CD14-positive monocyte (primary cell): ENCODE measurements around the gene TMEM258. TPM values are rescaled to one million over a fixed set of nuclear protein-coding genes. Genes with fewer than 3 reads are reported as not detected.
A peak's percentile ranks its signal among the peaks of the same experiment; 100 is the strongest.

Experiments used
- DNase-seq, 3 donors: peaks; one replicate each; pipeline ENCODE4 v3.0.0-alpha.2; 2011 to 2022
- H2AFZ ChIP-seq: 2 replicates; pipeline ENCODE4 v1.6.0; 2012; ENCODE audit warnings: mild to moderate bottlenecking, low read depth, low read length, inconsistent platforms; ENCODE audit not compliant: insufficient read depth, poor library complexity, severe bottlenecking
- H3K27ac ChIP-seq, 2 donors: 1 replicate in 1 of 2; 2 replicates in 1 of 2; pipeline ENCODE4 v1.5.1; 2012 to 2013; ENCODE audit warnings: low read length in 2 of 2, control low read depth in 1 of 2, inconsistent platforms in 1 of 2, low read depth in 1 of 2, mild to moderate bottlenecking in 1 of 2
- H3K27me3 ChIP-seq, 2 donors: one replicate each; pipeline versions ENCODE4 v1.6.0 to v1.6.1; 2011 to 2013; ENCODE audit warnings: low read length in 2 of 2; ENCODE audit not compliant: control insufficient read depth in 2 of 2, insufficient read depth in 2 of 2
- H3K36me3 ChIP-seq, 2 donors: replicated peaks in 1 of 2; 1 replicate in 1 of 2; 2 replicates in 1 of 2; pipeline versions ENCODE4 v1.5.1 to v1.6.1; 2012 to 2013; ENCODE audit warnings: low read length in 2 of 2, control low read depth in 1 of 2, inconsistent platforms in 1 of 2, mild to moderate bottlenecking in 1 of 2; ENCODE audit not compliant: insufficient read depth in 2 of 2, control insufficient read depth in 1 of 2
- H3K4me1 ChIP-seq, 2 donors: 1 replicate in 1 of 2; 2 replicates in 1 of 2; pipeline versions ENCODE4 v1.5.1 to v1.6.1; 2012 to 2013; ENCODE audit warnings: low read length in 2 of 2, control low read depth in 1 of 2, inconsistent platforms in 1 of 2, mild to moderate bottlenecking in 1 of 2, moderate library complexity in 1 of 2; ENCODE audit not compliant: insufficient read depth in 2 of 2, control insufficient read depth in 1 of 2
- H3K4me2 ChIP-seq: replicated peaks from 2 replicates; pipeline ENCODE3; 2012; ENCODE audit warnings: low read length, moderate library complexity, mild to moderate bottlenecking; ENCODE audit not compliant: poor library complexity, severe bottlenecking; ENCODE audit errors: extremely low read depth
- H3K4me3 ChIP-seq, 3 experiments: fragments of 200-600 bp in 1 of 3; sonication (generic) in 1 of 3; replicated peaks in 1 of 3; 1 replicate in 2 of 3; 2 replicates in 1 of 3; pipeline ENCODE4 v1.5.1; 2011 to 2013; ENCODE audit warnings: low read length in 3 of 3, mild to moderate bottlenecking in 3 of 3, control low read depth in 2 of 3, low read depth in 2 of 3, inconsistent platforms in 1 of 3, moderate library complexity in 1 of 3
- H3K79me2 ChIP-seq: 2 replicates; pipeline ENCODE4 v1.6.0; 2012; ENCODE audit warnings: mild to moderate bottlenecking, control low read depth, inconsistent platforms, low read length, moderate library complexity; ENCODE audit not compliant: insufficient read depth
- H3K9ac ChIP-seq: 2 replicates; pipeline ENCODE4 v1.6.0; 2017; ENCODE audit warnings: low read length, mild to moderate bottlenecking; ENCODE audit not compliant: insufficient read depth, poor library complexity, severe bottlenecking
- H3K9me3 ChIP-seq, 2 donors: replicated peaks in 1 of 2; 1 replicate in 1 of 2; 2 replicates in 1 of 2; pipeline versions ENCODE4 v1.5.1 to v1.6.1; 2012 to 2013; ENCODE audit warnings: low read length in 2 of 2, control low read depth in 1 of 2; ENCODE audit not compliant: control insufficient read depth in 1 of 2, insufficient read depth in 1 of 2
- H4K20me1 ChIP-seq: 2 replicates; pipeline ENCODE4 v1.6.0; 2012; ENCODE audit warnings: mild to moderate bottlenecking, low read length, control low read depth, moderate library complexity; ENCODE audit not compliant: insufficient read depth
- H3K27ac Mint-ChIP-seq, 7 donors: one replicate each; pipeline ENCODE4 v1.8.0; 2020; ENCODE audit warnings: mild to moderate bottlenecking in 7 of 7, mixed read lengths in 7 of 7, moderate library complexity in 6 of 7, inconsistent platforms in 2 of 7
- H3K27me3 Mint-ChIP-seq, 3 donors: one replicate each; pipeline ENCODE4 v1.8.0; 2021 to 2022; ENCODE audit warnings: low read depth in 3 of 3, mild to moderate bottlenecking in 3 of 3, mixed read lengths in 3 of 3, moderate library complexity in 3 of 3, inconsistent platforms in 1 of 3
- H3K36me3 Mint-ChIP-seq, 2 donors: one replicate each; pipeline ENCODE4 v1.8.0; 2020; ENCODE audit warnings: mixed read lengths in 2 of 2, inconsistent platforms in 1 of 2, mild to moderate bottlenecking in 1 of 2
- H3K4me1 Mint-ChIP-seq: one replicate; pipeline ENCODE4 v1.8.0; 2020; ENCODE audit warnings: mild to moderate bottlenecking, mixed read lengths
- H3K4me3 Mint-ChIP-seq, 2 donors: one replicate each; pipeline ENCODE4 v1.8.0; 2020; ENCODE audit warnings: mild to moderate bottlenecking in 2 of 2, mixed read lengths in 2 of 2, moderate library complexity in 1 of 2
- H3K9me3 Mint-ChIP-seq, 7 donors: one replicate each; pipeline ENCODE4 v1.8.0; 2020 to 2022; ENCODE audit warnings: mixed read lengths in 7 of 7, mild to moderate bottlenecking in 6 of 7, moderate library complexity in 6 of 7, inconsistent platforms in 2 of 7
- CTCF ChIP-seq: fragments of 200-600 bp; IDR thresholded peaks from one replicate; pipeline ENCODE4 v1.8.0; 2022; ENCODE audit warnings: antibody characterized with exemption, mild to moderate bottlenecking
- WGBS: methylation state at CpG from one replicate; pipeline ENCODE4 v1.1.5; 2013; ENCODE audit warnings: missing lambda C conversion rate; ENCODE audit not compliant: insufficient coverage; 5-methylcytosine and 5-hydroxymethylcytosine counted together
- intact Hi-C, 2 donors: fragments of 100-400 bp; cut with micrococcal nuclease; formaldehyde crosslinking; loops; one replicate each; pipeline versions ENCODE4 v1.15.0 to v1.15.1; 2023
- polyA plus RNA-seq, 3 donors: library from polyadenylated mRNA; depleted of rRNA in 1 of 3; unstranded in 2 of 3; stranded (reverse) in 1 of 3; fragments of 300-500 nt in 2 of 3; fragments of >200 nt in 1 of 3; fragmentation: Illumina TruSeq in 2 of 3; gene quantifications; 1 replicate in 2 of 3; 2 replicates in 1 of 3; pipeline ENCODE4 v1.2.3, GENCODE V29; 2012 to 2021

The TMEM258 gene
- polyA plus RNA-seq, 3 donors: 199 to 224 (median 220) TPM

GRCh38 chr11:61778357-61778886 is 14.0 kb downstream of the TMEM258 start:
- intact Hi-C loops: no loop called here
- H4K20me1 ChIP-seq: no peaks in the 10 kb centered on the region
- Mint-ChIP-seq H3K27ac (no peak overlapping the region), H3K4me3 (peak overlapping the region in 1 of 2 donors; percentile 85), H3K36me3 (peaks cover 3 to 7% of the 10 kb centered on the region in 2 donors), H3K9me3 (peaks cover 0 to 3% (median 0%) of the 10 kb centered on the region in 7 donors), H3K4me1 (peaks cover 13% of the 10 kb centered on the region), H3K27me3 (peaks cover 14 to 29% (median 20%) of the 10 kb centered on the region in 3 donors)
- H3K4me1 ChIP-seq: peaks cover 10 to 15% of the 10 kb centered on the region in 2 donors
- no peak overlapping the region for H3K27ac ChIP-seq
- no peak overlapping the region for H3K9ac ChIP-seq
- H3K79me2 ChIP-seq: no peaks in the 10 kb centered on the region
- no peaks in the 10 kb centered on the region for H3K9me3 ChIP-seq
- H3K36me3 ChIP-seq: no peaks in the 10 kb centered on the region
- no peak overlapping the region for H2AFZ ChIP-seq
- TF ChIP-seq CTCF: no peak
- H3K27me3 ChIP-seq: peaks cover 0 to 8% of the 10 kb centered on the region in 2 donors
- no peak for DNase-seq
- H3K4me3 ChIP-seq: no peak overlapping the region
- 92% methylated on average over 7 of the region's 11 CpGs for WGBS
- H3K4me2 ChIP-seq: no peak overlapping the region

GRCh38 chr11:61777234-61778090 is 14.9 kb downstream of the TMEM258 start:
- Histone ChIP-seq H3K4me2 (peak overlapping the region; percentile 75), H3K27me3 (peaks cover 0 to 8% of the 10 kb centered on the region in 2 donors), H3K36me3 (no peaks in the 10 kb centered on the region), H3K9ac (peak overlapping the region; percentile 10), H3K4me1 (peaks cover 14 to 24% of the 10 kb centered on the region in 2 donors), H3K4me3 (peak overlapping the region; percentile 12 to 67 (median 30)), H3K9me3 (no peaks in the 10 kb centered on the region), H3K27ac (no peak overlapping the region), H4K20me1 (no peaks in the 10 kb centered on the region), H2AFZ (peak overlapping the region; percentile 69), H3K79me2 (no peaks in the 10 kb centered on the region)
- Mint-ChIP-seq H3K9me3 (peaks cover 0 to 3% (median 0%) of the 10 kb centered on the region in 7 donors), H3K27ac (peak overlapping the region in 1 of 7 donors; percentile 25), H3K4me3 (peak overlapping the region; percentile 66 to 85), H3K27me3 (peaks cover 14 to 29% (median 22%) of the 10 kb centered on the region in 3 donors), H3K36me3 (no peaks in the 10 kb centered on the region), H3K4me1 (peaks cover 19% of the 10 kb centered on the region)
- TF ChIP-seq CTCF: no peak
- 19% methylated on average over 47 of the region's 67 CpGs for WGBS
- intact Hi-C loops: no loop called here
- peak in 1 of 3 donors; percentile 29 for DNase-seq
